HCT116 (cell line): ENCODE measurements around the gene FKBP3. TPM values are rescaled to one million over a fixed set of nuclear protein-coding genes. Genes with fewer than 3 reads are reported as not detected.
"Not testable (repeated sequence)": the region's sequence is repeated elsewhere in the genome, so short reads cannot be mapped to it uniquely, and the experiment has no call there.

Experiments used
- ATAC-seq: fragments of 200-7000 bp; cut with Tn5 transposase; 2 replicates; pipeline ENCODE4 v1.9.1; 2020; ENCODE audit warnings: mild to moderate bottlenecking, moderate library complexity
- BruUV-seq: library from RNA; stranded (reverse); fragments of 400-500 nt; replicated peaks from 2 replicates; lab custom pipeline; 2021; lab: Mats Ljungman, UMichigan
- CTCF ChIA-PET: fragments of 300-600 bp; sonication (Branson Sonifier 250); formaldehyde crosslinking; loops from one replicate; lab custom pipeline; 2021; ENCODE audit warnings: antibody characterized with exemption; lab: Charles Lee
- POLR2A ChIA-PET: fragments of 300-600, 350-600 bp; sonication (Branson Sonifier 250); formaldehyde crosslinking; loops from one replicate; lab custom pipeline; 2021; ENCODE audit warnings: antibody characterized with exemption; lab: Charles Lee
- RAD21 ChIA-PET, 2 experiments: fragments of 300-600 bp; sonication (Branson Sonifier 250); formaldehyde crosslinking; loops; one replicate each; lab custom pipeline; 2023; ENCODE audit warnings: low total read pairs in 2 of 2; ENCODE audit not compliant: uncharacterized antibody in 2 of 2, unreplicated experiment in 2 of 2, low non-redundant PET in 1 of 2; lab: Charles Lee
- DNase-seq: peaks from one replicate; pipeline ENCODE4 v3.0.0-alpha.2; 2010; ENCODE audit warnings: low read depth, low spot score
- H2AFZ ChIP-seq: fragments of 200-600 bp; shearing (Covaris generic), sonication (generic); 2 replicates; pipeline ENCODE4 v1.6.1; 2017; ENCODE audit warnings: low read depth, mixed run types, mixed read lengths, antibody characterized with exemption, low read length; ENCODE audit not compliant: poor library complexity, severe bottlenecking
- H3K27ac ChIP-seq: 2 replicates; pipeline ENCODE4 v1.5.1; 2012; ENCODE audit warnings: low read depth, low read length
- H3K27me3 ChIP-seq: fragments of 200-600 bp; sonication (generic); 2 replicates; pipeline ENCODE4 v1.6.1; 2016; ENCODE audit warnings: mixed run types, low read length, mixed read lengths; ENCODE audit not compliant: insufficient read depth
- H3K36me3 ChIP-seq, 2 experiments: fragments of 200-500 bp in 1 of 2; fragments of 200-600 bp in 1 of 2; sonication (Bioruptor generic) in 1 of 2; sonication (generic) in 1 of 2; 2 replicates each; pipeline versions ENCODE4 v1.5.1 to v1.6.1; 2014 to 2016; ENCODE audit warnings: low read length in 2 of 2, inconsistent platforms in 1 of 2, mixed read lengths in 1 of 2, mixed run types in 1 of 2; ENCODE audit not compliant: insufficient read depth in 2 of 2, control insufficient read depth in 1 of 2
- H3K4me1 ChIP-seq, 2 experiments: fragments of 200-600 bp in 1 of 2; sonication (generic) in 1 of 2; 2 replicates each; pipeline versions ENCODE4 v1.5.1 to v1.6.1; 2012 to 2017; ENCODE audit warnings: low read length in 2 of 2, inconsistent platforms in 1 of 2, mild to moderate bottlenecking in 1 of 2, mixed read lengths in 1 of 2, mixed run types in 1 of 2, moderate library complexity in 1 of 2; ENCODE audit not compliant: insufficient read depth in 2 of 2, control insufficient read depth in 1 of 2
- H3K4me2 ChIP-seq: fragments of 200-600 bp; sonication (generic); 2 replicates; pipeline ENCODE4 v1.6.1; 2017; ENCODE audit warnings: mixed run types, low read length, mixed read lengths
- H3K4me3 ChIP-seq, 2 experiments: fragments of 200-600 bp in 1 of 2; sonication (generic) in 1 of 2; replicated peaks in 1 of 2; 2 replicates each; pipeline ENCODE4 v1.5.1; 2011 to 2016; ENCODE audit warnings: low read length in 2 of 2, control low read depth in 1 of 2, low read depth in 1 of 2, mild to moderate bottlenecking in 1 of 2, mixed read lengths in 1 of 2, mixed run types in 1 of 2
- H3K79me2 ChIP-seq: fragments of 200-600 bp; sonication (generic); 2 replicates; pipeline ENCODE4 v1.6.1; 2017; ENCODE audit warnings: mild to moderate bottlenecking, mixed run types, low read length, moderate library complexity, mixed read lengths; ENCODE audit not compliant: insufficient read depth
- H3K9ac ChIP-seq: fragments of 200-600 bp; sonication (generic); 2 replicates; pipeline ENCODE4 v1.6.1; 2016; ENCODE audit warnings: low read length, mixed read lengths
- H3K9me2 ChIP-seq: fragments of 200-600 bp; sonication (generic), shearing (Covaris generic); 2 replicates; pipeline ENCODE4 v1.6.1; 2017; ENCODE audit warnings: mixed run types, mild to moderate bottlenecking, moderate library complexity; ENCODE audit not compliant: insufficient read depth
- H3K9me3 ChIP-seq, 2 experiments: fragments of 200-500 bp in 1 of 2; fragments of 200-600 bp in 1 of 2; sonication (Bioruptor generic) in 1 of 2; sonication (generic) in 1 of 2; 2 replicates each; pipeline ENCODE4 v1.6.1; 2014 to 2017; ENCODE audit warnings: low read length in 2 of 2, mixed read lengths in 2 of 2, inconsistent platforms in 1 of 2, low read depth in 1 of 2, mild to moderate bottlenecking in 1 of 2, mixed run types in 1 of 2, moderate library complexity in 1 of 2; ENCODE audit not compliant: control insufficient read depth in 1 of 2, insufficient read depth in 1 of 2
- H4K20me1 ChIP-seq: fragments of 200-600 bp; sonication (generic), shearing (Covaris generic); 2 replicates; pipeline ENCODE4 v1.6.1; 2017; ENCODE audit warnings: mixed run types, mild to moderate bottlenecking, moderate library complexity; ENCODE audit not compliant: insufficient read depth
- EZH2phosphoT487 ChIP-seq: fragments of 200-600 bp; IDR thresholded peaks from 2 replicates; pipeline ENCODE4 v1.6.1; 2018; ENCODE audit warnings: antibody characterized with exemption, borderline replicate concordance
- FOSL1 ChIP-seq: IDR thresholded peaks from 2 replicates; pipeline ENCODE4 v1.6.1; 2012; ENCODE audit warnings: low read depth
- JUND ChIP-seq: IDR thresholded peaks from 2 replicates; pipeline ENCODE4 v1.6.1; 2012
- SIN3A ChIP-seq: IDR thresholded peaks from 2 replicates; pipeline ENCODE4 v1.6.1; 2012; ENCODE audit warnings: low read depth
- SP1 ChIP-seq: IDR thresholded peaks from 2 replicates; pipeline ENCODE4 v1.6.1; 2012; ENCODE audit warnings: low read depth
- intact Hi-C: fragments of 100-400 bp; cut with micrococcal nuclease; formaldehyde crosslinking; loops from 2 replicates; pipeline ENCODE4 v1.10.0; 2022
- total RNA-seq: library from RNA; stranded (reverse); gene quantifications from one replicate; pipeline ENCODE4 v1.2.1, GENCODE V29; 2021; ENCODE audit not compliant: unreplicated experiment

The FKBP3 gene
- total RNA-seq, 1 experiment from 2014 or later, result 67.8 TPM

GRCh38 chr14:45144658-45145057 lies 10.4 kb upstream of the FKBP3 start (continued):
- TF ChIP-seq EZH2phosphoT487, result no peak
- TF ChIP-seq SIN3A, result no peak
- TF ChIP-seq JUND, result no peak

DNA sequence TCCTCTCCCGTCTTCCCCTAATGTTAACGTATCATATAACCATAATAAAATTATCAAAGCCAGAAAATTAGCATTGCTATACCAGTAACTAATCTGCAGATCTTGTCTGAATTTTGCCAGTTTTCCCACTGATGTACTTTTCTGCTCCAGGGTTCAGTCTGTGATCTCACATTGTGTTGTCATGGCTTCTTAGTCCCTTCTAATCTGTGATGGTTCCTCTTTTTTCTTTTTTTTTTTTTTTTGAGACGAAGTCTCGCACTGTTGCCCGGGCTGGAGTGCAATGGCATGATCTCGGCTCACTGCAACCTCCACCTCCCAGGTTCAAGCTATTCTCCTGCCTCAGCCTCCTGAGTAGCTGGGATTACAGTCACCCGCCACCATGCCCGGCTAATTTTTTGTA lies 7.8 kb upstream of the FKBP3 start:
- BruUV-seq, H3K9me3 ChIP-seq, H3K27me3 ChIP-seq, DNase-seq, H4K20me1 ChIP-seq, H3K9ac ChIP-seq, H3K4me1 ChIP-seq, H3K27ac ChIP-seq, RAD21 ChIA-PET, H3K4me2 ChIP-seq, POLR2A ChIA-PET, intact Hi-C loops, H3K4me3 ChIP-seq, H3K36me3 ChIP-seq, H2AFZ ChIP-seq, ATAC-seq, H3K9me2 ChIP-seq: not testable (repeated sequence)
- H3K79me2 ChIP-seq, result peaks cover 62% of the 10 kb centered on the region
- CTCF ChIA-PET, result interaction anchor here (1.7 kb wide), 1 partner anchor 127 kb away, joined by 4 read pairs; no protein-coding TSS in a partner anchor

GRCh38 chr14:45140661-45141187 lies 6.4 kb upstream of the FKBP3 start:
- ChIA-PET CTCF (interaction anchor here (1.7 kb wide), 1 partner anchor 128 kb away, joined by 4 read pairs; no protein-coding TSS in a partner anchor), POLR2A (interaction anchor here (0.8 kb wide), 1 partner anchor 9 kb away, joined by 3 read pairs; no protein-coding TSS in a partner anchor), RAD21 (no interaction called here)
- TF ChIP-seq FOSL1, result no peak
- TF ChIP-seq SIN3A, result no peak
- TF ChIP-seq JUND, result no peak
- TF ChIP-seq SP1, result no peak
- no peak for TF ChIP-seq EZH2phosphoT487
- Histone ChIP-seq H3K27ac (no peak overlapping the region), H2AFZ (no peak overlapping the region), H3K9me2 (no peaks in the 10 kb centered on the region), H3K4me2 (no peak overlapping the region), H3K4me1 (peaks cover 9 to 12% of the 10 kb centered on the region in 2 experiments), H3K9ac (no peak overlapping the region), H3K36me3 (no peaks in the 10 kb centered on the region), H4K20me1 (no peaks in the 10 kb centered on the region), H3K9me3 (no peaks in the 10 kb centered on the region), H3K79me2 (peaks cover 75% of the 10 kb centered on the region), H3K27me3 (no peaks in the 10 kb centered on the region), H3K4me3 (no peak overlapping the region)
- no TSS peak for BruUV-seq
- intact Hi-C loops, result no loop called here
- DNase-seq (no peak), ATAC-seq (no peak)
